ENCODE measurements around the gene SMTNL2.

The SMTNL2 gene

DNA sequence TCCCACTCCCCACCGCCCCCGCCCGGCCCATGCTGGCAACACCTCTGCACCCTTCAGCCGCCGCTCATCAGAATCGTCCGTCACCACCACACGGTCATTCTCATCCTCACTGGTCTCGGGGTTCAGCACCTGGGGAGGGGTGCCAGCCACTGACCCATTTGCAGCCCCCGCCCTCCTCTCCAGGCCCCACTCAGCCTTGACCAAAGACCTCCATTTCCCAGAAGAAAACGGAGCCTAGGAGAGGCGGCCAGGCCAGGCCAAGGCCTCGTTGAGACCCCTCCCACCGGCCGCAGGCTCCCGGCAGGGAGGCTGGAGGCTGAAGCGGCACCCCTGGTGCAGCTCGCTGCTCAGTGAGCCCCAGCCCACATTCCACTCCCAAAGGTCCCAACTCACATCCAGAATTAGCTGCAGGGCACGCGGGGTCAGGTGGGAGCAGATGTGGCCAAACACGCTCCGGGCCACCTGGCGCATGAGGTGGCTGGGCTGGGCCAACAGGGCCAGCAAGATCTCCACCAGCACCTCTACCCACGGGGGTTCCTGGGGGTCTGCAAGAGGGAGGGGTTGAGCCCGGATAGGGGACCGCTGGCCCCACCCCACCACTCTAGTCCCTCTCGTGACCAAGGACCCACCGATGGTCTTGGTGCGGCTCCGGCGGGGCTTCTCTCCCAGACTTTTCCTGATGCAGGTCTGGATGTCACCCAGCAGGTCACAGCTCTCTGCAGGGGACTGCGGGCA lies 38.9 kb upstream of the SMTNL2 start:
- DNase-seq (ENCODE audit: low read depth), result no peak

DNA sequence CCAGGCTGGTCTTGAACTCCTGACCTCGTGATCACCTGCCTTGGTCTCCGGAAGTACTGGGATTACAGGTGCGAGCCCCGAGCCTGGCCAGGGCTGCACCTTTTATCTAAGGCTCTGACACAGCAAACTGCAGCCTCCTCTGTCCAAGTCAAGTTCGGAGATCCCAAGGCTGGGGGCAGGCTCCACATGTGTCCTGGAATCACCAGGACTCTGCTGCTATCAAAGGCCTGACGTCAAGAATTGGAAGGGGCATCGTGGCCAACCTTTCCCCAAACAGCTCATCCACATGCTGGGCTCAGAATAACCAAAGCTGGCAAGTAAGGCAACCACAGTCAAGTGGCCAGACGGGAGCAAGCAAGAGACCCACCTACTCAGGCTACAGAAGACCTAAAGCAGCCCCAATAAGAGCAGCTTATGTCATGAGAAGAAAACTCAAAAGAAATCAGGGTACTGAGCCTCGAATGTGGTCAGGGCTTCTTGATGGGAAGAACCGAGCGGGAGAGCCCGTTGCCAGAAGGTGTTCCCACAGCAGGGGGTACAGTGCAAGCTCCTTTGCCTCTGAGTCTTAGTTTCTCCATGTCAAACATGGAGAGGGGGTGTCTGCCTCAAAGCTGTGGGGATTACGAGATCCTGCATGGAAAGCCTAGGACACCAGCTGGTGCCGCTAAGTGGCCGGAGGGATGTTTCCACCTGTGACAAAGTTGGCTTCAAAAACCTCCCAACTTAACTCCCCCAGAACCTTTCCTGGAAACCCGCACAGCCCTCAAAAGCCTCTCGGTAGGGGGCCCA lies 37.0 kb upstream of the SMTNL2 start:
- DNase-seq (ENCODE audit: low read depth), result no peak

DNA sequence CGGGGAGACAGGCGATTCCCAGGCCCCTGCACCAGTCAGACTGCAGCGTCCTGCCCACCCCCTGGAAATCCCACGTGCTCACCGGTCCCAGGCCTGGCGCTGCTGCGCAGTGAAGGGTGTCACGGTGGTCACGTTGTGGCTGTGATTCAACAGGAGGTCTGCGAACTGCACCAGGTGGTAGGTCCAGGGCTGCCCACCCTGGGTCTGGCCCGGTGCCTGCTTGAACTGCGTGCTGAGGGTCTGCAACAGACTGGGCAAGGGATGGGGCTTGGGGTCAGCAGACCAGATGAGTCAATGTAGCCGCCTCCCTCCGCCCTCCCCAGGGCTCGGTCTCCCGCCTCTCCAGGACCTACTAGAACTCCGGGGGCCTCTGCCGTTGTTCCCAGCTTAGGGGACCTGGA lies 36.3 kb upstream of the SMTNL2 start:
- no peak for DNase-seq (ENCODE audit: low read depth)

DNA sequence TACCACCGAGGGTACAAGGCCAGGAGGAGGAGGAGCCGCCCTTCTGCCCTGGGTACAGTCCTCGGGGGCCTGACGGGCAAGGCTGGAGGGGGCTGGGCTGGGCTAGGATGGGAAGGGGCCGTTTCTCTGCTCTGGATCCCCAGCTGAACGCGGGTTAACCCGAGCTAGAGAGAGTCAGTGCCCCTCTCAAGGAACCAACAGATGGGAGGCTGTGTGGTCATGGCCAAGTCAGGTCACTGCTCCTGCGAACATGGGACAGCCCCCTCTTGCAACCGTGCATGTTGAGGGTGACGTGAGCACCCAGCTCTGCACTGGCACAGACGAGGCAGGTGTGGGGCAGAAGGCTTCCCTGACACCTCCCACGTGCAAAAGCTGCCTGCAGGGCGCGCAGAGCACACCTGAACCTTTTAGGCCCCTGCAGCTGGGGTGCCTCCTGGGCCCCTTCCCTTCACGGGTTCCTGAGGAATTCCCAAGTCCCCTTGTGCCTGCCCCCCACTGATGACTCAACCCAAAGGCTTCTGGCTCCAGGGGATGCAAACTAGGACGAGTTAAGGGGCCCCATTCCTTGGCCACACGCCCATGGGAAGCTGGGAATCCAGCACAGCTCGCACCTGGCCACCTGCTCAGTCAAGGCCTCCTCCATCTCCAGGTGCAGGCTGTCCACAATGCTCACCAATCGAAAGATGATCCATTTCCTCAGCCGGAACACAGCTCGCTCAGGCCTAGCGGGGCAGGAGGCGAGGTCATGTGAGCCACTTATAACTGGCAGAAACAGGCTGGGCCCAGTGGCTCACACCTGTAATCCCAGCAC lies 35.4 kb upstream of the SMTNL2 start:
- DNase-seq (ENCODE audit: low read depth), result no peak

DNA sequence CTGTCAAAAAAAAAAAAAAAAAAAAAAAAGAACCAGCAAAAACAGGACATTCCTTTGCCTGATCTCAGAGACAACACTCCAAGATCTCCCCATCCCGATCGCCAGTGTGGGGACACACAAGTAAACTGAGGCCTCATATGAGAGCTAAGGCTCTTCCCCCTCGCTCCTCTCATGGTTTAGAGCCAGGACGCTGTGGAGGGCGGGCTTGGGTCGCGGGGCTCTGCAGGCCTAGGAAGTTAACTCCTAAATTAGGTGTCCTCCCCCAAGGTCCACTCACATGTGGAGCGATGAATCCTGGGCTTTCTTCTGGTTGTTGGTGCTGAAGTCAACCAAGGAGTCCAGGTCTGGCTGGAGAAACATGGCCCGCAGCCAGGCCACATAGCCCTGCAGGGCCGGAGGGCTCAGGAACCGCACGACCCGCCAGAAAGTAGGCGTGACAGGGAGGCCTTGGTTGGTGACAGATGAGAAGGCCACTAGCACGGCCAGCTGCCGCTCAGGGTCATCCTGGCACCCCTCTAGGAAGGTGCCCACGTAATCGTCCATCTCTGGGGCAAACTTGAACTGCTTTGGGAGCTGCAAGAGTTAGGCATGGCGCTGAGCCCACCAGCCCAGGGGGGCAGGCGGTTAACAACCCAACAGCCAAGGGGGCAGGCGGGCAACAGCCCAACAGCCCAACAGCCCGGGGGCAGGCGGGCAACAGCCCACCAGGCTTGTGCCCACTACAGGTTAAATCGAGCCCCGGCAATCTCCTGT lies 34.4 kb upstream of the SMTNL2 start:
- no peak for DNase-seq (ENCODE audit: low read depth)

DNA sequence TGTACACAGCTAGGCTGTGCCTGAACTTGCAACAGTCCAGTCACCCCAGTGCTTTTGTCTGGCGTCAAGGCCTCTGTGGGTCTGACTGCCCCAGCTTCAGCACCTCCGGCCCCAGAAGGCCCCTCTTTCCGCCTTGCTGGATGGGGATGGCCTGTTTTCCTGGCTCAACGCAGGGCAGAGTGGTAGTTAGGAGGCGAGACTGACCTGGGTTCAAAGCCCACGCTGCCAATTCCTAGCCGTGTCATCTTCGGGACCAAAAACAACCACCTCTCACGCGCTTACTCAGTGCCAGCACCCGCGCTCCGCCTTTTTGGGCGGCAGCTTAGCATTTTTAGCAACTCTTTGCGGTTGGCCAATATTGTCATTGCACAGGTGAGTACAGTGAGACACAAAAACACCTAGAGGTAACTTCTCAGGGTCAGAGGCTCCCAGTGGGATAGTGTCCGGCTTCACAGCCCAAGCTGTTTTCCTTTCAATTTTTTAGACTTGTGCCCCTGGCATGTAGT lies 33.7 kb upstream of the SMTNL2 start:
- no peak for DNase-seq (ENCODE audit: low read depth)

DNA sequence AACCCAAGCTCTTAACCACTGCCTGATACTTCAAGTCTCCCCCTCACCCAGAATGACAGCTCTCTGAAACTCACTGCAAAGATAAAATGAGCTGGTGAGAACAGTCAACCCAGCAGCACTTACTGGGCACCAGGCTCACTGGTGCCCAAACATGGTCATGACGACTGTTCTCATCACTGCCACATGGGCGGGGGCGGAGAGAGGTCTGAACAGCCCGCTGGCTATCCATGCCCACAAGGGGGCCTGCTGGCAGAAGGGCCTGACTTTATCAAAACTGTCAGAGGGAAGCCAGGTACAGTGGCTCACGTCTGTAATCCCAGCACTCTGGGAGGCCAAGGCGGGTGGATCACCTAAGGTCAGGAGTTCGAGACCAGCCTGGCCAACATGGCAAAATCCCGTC lies 33.2 kb upstream of the SMTNL2 start:
- DNase-seq (ENCODE audit: low read depth), result no peak

DNA sequence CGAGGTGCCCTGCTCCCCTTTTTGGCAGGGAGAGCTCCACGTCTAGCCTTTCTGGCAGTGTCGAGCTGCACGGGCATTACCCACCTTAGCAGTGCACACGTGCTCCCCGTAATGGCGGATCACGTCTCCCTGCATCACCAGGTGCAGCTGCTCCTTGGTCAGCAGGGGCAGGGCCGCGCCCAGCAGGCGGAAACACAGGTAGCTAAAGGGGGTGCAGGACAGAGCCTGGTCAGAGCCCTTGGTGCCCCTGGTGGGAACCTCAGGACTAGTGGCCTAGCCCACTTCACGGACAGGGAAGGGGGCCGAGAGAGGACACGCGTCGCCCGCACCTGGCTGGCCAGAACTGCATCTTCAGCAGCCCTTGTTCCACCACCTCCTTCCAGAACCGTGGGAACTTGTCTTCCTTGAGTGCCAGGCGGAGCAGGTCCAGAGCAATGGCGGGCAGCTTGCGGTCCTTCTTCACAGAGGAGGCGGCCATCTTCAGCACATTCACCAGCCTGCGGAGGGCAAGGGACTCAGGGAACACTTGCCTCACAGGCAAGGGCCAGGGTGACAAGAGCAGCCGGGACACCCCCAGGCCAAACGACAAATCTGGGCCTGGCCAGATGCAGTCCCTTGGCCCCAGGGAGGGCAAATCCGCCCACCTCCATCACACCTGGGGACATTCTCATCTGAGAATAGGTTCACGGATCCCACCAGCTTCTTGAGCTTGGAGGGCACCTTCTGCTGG lies 32.4 kb upstream of the SMTNL2 start:
- DNase-seq (ENCODE audit: low read depth), result no peak

DNA sequence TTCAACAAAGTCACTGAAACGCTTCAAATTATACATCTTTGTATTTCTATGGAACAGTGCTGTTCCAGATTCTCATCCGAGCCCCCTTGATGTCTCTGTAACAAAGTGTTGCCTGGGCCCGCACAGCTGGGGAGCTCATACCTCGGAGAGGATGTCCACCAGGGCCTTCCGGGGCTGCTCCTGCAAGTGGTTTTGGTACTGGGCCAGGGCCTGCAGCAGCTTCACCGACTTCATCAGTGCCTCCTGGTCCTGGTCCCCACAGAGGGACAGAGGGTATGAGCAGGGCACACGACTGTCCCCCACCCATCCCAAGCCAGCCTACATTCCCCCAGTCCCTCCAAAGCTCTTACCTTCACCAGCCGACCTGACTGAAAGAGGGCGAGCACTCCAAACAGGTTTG lies 30.7 kb upstream of the SMTNL2 start:
- no peak for DNase-seq (ENCODE audit: low read depth)

DNA sequence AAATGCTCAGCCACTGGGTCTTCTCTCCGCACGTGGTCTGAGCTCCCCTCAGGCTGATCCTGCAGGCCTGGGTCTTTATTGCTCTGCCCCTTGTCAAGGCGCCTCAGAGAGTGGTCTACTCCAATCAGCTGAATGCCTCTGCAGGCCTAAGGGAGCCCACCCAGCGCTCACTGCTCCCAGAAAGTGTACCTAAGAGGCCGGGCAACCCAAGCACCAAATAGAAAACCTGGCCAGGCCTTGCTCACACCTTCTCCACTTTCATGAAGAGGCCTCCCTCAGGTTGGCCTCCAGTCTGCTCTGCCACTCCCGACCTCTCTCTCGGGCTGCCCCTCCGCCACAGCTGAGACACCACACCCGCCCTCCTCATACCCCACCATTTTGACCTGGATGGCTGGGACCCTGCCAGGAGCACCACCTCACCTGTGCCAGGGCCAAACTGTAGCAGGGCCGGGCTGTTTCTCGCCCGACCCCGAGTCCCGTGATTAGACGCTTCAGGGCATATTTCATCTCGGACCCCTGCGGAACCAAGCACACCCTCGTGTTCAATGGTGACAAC lies 29.8 kb upstream of the SMTNL2 start:
- no peak for DNase-seq (ENCODE audit: low read depth)

DNA sequence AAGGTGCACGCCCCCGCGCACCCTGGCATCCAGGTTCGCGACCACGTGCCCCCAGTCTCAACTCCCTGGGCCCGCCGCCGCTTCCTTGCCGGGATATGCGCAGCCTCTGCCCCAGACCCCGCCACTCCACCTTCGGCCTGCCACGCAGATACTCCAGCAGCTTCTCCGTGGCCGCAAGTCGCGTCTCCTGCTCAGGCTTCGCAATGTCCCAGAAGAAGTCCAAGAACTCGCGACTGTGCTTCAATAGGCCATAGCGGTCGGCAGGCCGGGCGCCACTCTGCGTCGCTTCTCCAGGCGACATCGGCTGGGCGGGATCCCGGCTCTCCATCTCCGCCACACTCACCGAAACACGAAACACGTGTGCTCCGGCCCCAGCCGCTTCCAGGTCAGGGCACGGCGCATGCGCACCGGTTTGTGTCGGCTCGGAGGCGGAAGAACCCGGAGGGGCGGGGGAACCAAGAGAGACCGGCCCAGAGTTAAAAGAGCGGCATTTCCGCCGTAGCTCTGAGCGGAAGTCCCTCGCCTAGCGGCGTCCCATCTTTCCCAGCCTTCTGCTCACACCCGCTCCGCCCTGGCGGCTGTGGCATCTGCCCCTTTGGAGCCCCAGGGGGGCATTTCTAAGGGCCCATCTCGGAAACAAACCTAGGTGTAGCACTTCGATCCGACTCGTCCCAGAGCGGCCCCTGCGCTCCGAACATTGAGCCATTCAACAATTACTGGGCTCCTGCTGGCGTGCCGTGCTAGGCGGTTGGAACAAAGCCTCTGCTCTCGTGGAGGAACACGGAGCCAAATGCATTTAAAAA lies 29.1 kb upstream of the SMTNL2 start, which contains the start of gene MYBBP1A:
Gene MYBBP1A, minus strand, starts transcription at position 388 of the 803 bp plus-strand sequence. Its CDS starts 60 bp downstream, at position 328.
- DNase-seq (ENCODE audit: low read depth), result peak; percentile 95

DNA sequence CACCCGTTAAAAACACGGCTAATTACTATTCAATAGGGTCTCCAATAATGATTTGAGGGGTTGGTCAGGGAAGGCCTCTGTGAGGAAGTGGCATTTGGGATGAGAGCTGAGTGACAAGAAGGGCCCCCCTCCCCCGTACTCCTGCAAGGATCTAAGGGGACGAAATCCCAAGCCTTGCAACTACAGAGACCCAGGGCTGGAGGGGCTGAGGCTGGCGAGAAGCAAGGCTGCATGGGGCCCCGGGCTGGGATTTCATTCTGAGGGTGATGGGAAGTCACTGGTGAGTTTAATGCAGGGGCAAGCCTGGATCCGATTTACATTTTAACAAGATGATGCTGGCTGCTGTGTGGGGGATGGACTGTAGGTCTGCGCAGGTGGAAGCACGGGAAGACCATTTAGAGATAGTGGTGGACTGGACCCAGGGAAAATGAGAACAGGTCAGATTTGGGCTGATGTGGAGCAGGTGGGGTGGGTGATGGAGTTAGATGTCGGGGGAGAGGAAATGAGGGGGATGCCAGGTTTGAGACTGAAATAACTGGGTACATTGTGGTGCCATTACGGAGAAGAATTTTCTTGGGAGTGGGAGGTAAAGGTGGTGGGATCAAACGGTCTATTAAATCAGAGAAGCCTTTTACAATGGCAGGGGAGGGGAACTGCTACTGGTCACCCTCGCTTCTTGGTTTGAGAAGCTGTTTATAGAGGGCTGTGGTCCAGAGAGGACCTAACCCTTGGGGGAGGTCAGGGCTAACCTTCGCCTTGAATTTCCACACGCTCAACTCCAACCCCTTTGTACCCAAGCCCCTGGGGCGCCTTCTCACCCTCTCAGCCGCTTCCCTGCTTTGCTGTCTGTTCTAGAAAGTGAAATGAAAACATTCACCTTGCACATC lies 28.2 kb upstream of the SMTNL2 start:
- DNase-seq (ENCODE audit: low read depth), result no peak

DNA sequence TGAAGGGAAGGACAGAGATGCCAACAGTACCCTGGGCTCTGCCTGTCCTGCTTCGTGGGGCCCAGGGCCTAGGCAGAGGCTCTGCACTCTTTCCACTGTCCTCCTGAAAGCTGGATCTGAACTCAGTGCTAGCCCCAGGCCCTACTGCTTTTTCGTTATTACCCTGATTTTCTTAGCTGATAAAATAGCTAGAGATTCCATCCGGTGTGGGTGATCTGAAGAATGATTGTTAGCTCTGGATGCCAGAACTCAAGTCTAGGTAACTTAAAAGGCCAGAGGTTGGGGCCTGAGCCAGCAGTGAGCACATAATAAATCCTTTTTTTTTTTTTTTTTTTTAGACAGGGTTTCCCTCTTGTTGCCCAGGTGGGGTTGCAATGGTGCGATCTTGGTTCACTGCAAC lies 27.3 kb upstream of the SMTNL2 start:
- no peak for DNase-seq (ENCODE audit: low read depth)

DNA sequence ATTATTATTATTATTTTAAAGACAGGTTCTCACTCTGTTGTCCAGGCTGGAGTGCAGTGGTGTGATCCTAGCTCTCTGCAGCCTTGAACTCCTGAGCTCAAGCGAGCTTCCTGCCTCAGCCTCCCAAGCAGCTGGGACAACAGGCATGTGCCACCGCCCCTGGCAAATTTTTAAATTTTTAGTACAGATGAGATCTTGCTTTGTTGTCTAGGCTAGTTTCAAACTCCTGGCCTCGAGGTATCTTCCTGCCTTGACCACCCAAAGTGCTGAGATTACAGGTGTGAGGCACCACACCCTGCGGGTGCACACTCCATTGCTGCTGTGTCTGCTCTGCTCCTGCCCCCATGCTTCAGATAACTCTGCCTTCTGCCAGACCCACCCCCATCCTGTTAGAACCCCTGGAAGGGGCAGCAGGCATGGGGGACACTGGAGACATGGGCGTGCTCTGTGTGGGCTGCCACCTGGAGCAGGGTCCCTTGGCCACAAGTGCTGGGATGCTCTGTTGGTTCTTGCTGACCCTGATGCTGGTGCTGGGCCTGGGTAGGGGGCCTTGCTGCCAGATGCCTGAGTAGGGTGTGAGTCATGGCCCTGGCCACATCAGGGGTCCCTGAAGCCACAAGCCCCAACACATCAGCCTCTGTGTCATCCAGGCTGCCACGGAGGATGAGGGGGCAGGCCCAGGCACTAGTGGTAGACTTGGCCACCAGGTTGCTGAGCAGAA lies 26.5 kb upstream of the SMTNL2 start:
- DNase-seq (ENCODE audit: low read depth), result no peak

DNA sequence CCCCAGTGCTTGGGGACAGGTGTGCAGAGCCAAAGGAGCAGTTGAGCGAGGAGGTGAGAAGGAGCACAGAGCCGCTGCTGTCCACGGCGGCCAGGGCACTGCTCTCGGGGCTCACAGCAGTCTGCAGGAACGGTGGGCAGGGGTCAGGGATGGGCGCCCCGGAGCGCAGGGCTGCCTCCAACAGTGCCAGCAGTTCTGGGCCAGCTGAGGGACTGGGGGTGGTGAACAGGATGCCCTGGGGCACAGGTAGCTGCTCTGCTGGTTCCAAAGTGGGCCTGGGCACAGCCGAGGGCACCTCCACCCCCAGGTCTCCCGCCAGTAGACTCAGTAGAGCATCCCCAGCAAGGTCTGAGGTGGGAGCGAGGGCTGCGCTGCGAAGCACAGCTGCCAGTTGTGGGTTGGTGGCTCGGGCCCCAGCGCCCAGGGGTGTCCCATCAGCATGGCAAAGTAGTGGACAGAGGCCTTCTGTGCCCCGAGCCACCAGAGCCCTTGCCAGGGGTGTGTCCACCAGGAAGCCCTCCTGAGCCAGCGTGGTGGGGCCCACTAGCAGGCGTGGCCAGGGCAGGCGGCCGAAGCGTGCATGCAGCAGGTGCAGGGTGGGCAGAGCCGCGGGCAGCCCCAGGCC lies 25.9 kb upstream of the SMTNL2 start:
- no peak for DNase-seq (ENCODE audit: low read depth)

DNA sequence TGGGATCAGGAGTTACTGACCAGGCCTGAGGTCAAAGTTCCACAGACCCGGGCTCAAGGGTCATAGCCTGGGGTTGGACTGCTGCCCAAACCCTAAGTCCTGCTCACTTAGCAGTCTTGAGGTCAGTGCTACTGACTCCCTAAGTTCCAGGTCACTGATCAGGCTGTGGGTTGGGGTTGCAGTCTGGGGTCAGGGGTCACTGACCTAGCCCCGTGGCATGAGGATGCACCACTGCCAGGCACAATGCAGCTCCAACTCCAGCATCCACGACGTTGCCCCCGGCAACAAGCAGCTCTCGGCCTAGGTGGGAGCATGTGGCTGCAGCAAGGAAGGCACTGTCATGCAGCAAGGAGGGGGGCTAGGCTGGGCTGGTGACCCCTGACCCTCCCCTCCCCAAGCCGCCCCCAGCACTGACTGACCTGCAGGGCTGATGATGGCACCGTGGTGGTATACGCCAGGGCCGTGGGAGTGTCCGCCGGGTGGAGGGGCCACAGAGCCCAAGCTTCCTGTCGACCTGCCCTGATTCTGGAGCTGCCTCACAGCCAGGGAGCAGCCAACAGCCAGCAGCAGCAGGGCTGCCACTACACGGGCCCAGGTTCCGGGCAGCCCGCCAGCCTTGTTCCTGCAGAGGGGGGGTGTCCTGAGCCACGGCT lies 25.1 kb upstream of the SMTNL2 start:
- no peak for DNase-seq (ENCODE audit: low read depth)

DNA sequence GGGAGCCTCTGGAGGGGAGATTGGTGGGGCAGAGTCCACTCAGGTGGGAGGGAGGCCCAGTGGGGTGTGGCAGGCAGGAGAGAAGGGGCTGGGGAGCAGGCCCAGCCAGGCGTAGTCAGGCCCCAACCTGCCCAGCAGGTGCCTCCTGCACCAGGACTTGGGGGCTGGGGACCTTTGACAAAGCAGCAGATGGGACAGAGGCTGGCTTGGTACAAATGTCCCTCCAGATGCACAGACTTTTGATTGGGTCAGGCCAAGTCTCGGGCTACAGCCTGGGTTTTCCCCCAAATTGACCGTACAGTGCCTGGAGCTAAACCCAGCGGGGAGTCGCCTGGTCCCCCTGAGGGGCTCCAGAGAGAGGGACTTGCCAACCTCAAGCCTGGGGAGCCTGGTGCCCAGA lies 24.4 kb upstream of the SMTNL2 start:
- DNase-seq (ENCODE audit: low read depth), result no peak
